Gastroesophageal sphincter (tissue), 3 donors: ENCODE measurements around the gene NR4A3.

Experiments
- POLR2A ChIP-seq, 2 donors: fragments of 450-650 bp; IDR thresholded peaks; one replicate each; pipeline ENCODE4 v1.6.1; 2017; ENCODE audit warnings: antibody characterized with exemption in 2 of 2, mild to moderate bottlenecking in 2 of 2, moderate library complexity in 1 of 2
- POLR2AphosphoS5 ChIP-seq: sonication (generic); formaldehyde crosslinking; IDR thresholded peaks from one replicate; pipeline ENCODE4 v1.6.1; 2017; ENCODE audit warnings: antibody characterized with exemption
- TF ChIP-seq, protein P1 (sequence below), 4 experiments: fragments of 200-600 bp in 2 of 4; fragments of 450-650 bp in 2 of 4; sonication (generic) in 1 of 4; IDR thresholded peaks; one replicate each; pipeline ENCODE4 v1.5.1; 2017 to 2019; ENCODE audit warnings: antibody characterized with exemption in 4 of 4, mild to moderate bottlenecking in 2 of 4, moderate library complexity in 2 of 4

DNA sequence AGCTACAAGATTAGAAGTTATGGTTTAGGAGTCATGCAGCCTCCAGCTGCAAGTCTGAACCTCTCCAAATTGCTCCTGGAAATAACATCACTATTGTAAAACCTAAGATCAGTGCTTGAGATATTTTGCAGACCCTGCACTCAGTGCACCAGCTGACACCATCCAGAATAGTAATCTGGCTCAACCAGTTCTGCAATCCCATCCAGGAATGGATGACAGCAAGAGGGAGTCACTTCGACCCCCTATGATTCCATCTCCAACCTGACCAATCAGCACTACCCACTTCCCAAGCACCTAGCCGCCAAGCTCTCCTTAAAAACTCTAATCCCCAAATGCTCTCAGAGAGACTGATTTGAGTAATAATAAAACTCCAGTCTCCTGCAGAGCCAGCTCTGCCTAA, 37.9 kb upstream of the NR4A3 start:
- TF ChIP-seq, protein P1, sequence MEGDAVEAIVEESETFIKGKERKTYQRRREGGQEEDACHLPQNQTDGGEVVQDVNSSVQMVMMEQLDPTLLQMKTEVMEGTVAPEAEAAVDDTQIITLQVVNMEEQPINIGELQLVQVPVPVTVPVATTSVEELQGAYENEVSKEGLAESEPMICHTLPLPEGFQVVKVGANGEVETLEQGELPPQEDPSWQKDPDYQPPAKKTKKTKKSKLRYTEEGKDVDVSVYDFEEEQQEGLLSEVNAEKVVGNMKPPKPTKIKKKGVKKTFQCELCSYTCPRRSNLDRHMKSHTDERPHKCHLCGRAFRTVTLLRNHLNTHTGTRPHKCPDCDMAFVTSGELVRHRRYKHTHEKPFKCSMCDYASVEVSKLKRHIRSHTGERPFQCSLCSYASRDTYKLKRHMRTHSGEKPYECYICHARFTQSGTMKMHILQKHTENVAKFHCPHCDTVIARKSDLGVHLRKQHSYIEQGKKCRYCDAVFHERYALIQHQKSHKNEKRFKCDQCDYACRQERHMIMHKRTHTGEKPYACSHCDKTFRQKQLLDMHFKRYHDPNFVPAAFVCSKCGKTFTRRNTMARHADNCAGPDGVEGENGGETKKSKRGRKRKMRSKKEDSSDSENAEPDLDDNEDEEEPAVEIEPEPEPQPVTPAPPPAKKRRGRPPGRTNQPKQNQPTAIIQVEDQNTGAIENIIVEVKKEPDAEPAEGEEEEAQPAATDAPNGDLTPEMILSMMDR (IDR thresholded peaks at IDR 0.05), result no peak
- no peak for TF ChIP-seq POLR2A (IDR thresholded peaks at IDR 0.05)
- no peak for TF ChIP-seq POLR2AphosphoS5
